Peyer's patch (tissue), 4 donors: ENCODE results near the gene NPB. TPM values are rescaled to one million over a fixed set of nuclear protein-coding genes. Genes with fewer than 3 reads are reported as not detected.

ENCODE experiments used
- DNase-seq, 3 donors: peaks; one replicate each; pipeline ENCODE4 v3.0.0-alpha.2; 2017 to 2019
- H3K27ac ChIP-seq, 4 donors: fragments of 200-600 bp; sonication (generic); one replicate each; pipeline ENCODE4 v1.5.1; 2016 to 2019
- H3K27me3 ChIP-seq, 2 donors: fragments of 200-600 bp; sonication (generic); one replicate each; pipeline ENCODE4 v1.5.1; 2019
- H3K36me3 ChIP-seq, 3 donors: fragments of 200-600 bp; sonication (generic); one replicate each; pipeline ENCODE4 v1.5.1; 2016 to 2019
- H3K4me1 ChIP-seq, 4 donors: fragments of 200-600 bp; sonication (generic); one replicate each; pipeline ENCODE4 v1.5.1; 2016 to 2019
- H3K4me3 ChIP-seq, 4 donors: fragments of 200-600 bp; sonication (generic); 1 replicate in 3 of 4; 2 replicates in 1 of 4; pipeline ENCODE4 v1.5.1; 2016 to 2019; ENCODE audit warnings: mild to moderate bottlenecking in 1 of 4
- H3K9me3 ChIP-seq, 4 donors: fragments of 200-600 bp; sonication (generic); one replicate each; pipeline ENCODE4 v1.5.1; 2016 to 2019; ENCODE audit warnings: mild to moderate bottlenecking in 1 of 4
- POLR2A ChIP-seq, 2 donors: fragments of 450-650 bp; IDR thresholded peaks; one replicate each; pipeline ENCODE4 v1.5.1; 2017; ENCODE audit warnings: antibody characterized with exemption in 2 of 2, mild to moderate bottlenecking in 2 of 2, moderate library complexity in 2 of 2
- total RNA-seq, 4 donors: library from RNA; depleted of rRNA; stranded (reverse); fragments of >200 nt; gene quantifications; one replicate each; pipeline ENCODE4 v1.1.0, GENCODE V29; 2016
- TF ChIP-seq, protein P1 (sequence below), 6 experiments: fragments of 450-650 bp in 4 of 6; fragments of 200-600 bp in 2 of 6; sonication (generic) in 1 of 6; IDR thresholded peaks; one replicate each; pipeline ENCODE4 v1.5.1; 2017 to 2019; ENCODE audit warnings: antibody characterized with exemption in 6 of 6, mild to moderate bottlenecking in 3 of 6, moderate library complexity in 1 of 6

The NPB gene
- total RNA-seq, 4 donors from 2014 or later, result 0.76 to 1.6 TPM; not detected in 2

DNA sequence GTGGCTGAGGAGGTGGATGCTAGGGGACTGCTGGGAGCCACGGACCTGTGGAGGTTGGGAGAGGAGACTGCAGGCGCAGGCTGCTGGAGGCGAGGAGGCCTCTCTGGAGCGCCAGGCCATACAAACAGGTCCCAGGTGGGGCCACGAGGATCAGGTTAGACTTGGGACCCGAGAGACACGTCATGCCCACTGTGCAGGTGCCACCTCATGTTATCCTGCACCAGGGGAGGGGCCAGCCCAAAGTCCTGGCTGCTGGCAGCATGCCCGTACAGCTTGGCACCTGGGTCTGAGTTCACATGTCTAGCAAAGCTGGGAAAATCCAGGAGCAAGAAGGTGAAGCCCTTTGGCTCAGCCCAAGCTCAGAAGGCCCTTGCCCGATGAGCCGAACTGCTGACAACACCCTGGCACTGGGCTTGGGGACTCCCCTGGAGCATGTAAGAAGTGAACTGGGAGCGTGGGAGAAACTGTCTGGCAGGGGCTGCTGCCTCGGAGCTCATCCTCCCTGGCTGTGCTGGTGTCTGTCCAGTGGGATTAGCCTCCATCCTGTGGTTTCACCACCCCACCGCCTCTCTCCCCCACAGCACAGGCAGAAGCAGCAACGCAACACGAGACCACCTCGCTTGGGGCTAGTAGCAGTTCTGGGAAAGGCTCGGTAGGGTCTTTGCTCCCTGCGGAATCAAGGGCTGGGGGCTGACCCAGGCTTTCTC, 36.2 kb upstream of the NPB start:
- Histone ChIP-seq H3K4me1 (peaks cover 12 to 86% (median 23%) of the 10 kb centered on the region in 4 donors), H3K27ac (peak overlapping the region in 3 of 4 donors; percentile 99 to 100 (median 99)), H3K4me3 (peak overlapping the region in 2 of 4 donors; percentile 10 to 11), H3K27me3 (no peaks in the 10 kb centered on the region), H3K36me3 (peaks cover 0 to 20% (median 0%) of the 10 kb centered on the region in 3 donors), H3K9me3 (no peaks in the 10 kb centered on the region)
- DNase-seq, result peak in 2 of 3 donors; percentile 95 to 98
- TF ChIP-seq, protein P1, sequence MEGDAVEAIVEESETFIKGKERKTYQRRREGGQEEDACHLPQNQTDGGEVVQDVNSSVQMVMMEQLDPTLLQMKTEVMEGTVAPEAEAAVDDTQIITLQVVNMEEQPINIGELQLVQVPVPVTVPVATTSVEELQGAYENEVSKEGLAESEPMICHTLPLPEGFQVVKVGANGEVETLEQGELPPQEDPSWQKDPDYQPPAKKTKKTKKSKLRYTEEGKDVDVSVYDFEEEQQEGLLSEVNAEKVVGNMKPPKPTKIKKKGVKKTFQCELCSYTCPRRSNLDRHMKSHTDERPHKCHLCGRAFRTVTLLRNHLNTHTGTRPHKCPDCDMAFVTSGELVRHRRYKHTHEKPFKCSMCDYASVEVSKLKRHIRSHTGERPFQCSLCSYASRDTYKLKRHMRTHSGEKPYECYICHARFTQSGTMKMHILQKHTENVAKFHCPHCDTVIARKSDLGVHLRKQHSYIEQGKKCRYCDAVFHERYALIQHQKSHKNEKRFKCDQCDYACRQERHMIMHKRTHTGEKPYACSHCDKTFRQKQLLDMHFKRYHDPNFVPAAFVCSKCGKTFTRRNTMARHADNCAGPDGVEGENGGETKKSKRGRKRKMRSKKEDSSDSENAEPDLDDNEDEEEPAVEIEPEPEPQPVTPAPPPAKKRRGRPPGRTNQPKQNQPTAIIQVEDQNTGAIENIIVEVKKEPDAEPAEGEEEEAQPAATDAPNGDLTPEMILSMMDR (IDR thresholded peaks at IDR 0.05), result no peak
- peak; percentile 70 to 96 for TF ChIP-seq POLR2A (IDR thresholded peaks at IDR 0.05)

DNA sequence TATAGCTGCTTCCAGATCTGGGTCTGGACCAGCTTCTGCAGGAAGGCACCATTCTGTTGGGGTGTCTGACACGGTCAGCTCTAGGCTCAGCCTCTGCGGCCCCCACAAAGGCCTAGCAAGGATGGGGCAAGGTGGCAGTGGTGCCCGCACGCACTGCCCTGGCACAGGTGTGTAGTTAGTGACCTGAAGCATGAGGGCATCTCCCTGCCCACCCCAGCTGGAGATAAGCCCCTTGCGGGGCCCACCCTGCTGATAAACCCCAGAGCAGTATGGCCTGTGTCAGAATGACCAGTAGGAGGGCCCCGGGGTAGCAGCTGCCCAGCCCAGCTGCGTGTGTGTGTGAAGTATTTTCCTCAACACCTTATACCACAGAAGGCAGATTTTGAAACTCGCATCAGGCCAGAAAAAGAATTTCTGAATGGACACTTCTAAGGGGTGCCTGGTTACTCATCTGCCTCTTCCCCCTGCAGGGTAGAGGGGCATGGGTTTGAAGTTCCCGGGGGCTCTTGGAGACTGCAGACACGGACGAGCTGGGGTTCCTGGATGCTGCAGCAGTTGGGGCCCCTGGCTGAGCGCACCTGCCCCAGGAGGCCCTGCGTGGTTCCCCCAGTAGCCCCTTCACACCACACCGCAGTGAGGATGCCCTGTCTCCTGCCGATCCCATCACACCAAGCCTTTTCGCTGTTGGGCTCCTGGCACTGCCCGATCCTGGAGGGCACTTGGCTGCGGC, 35.4 kb upstream of the NPB start:
- Histone ChIP-seq H3K27ac (peak overlapping the region; percentile 20 to 100 (median 99)), H3K27me3 (no peaks in the 10 kb centered on the region), H3K36me3 (peaks cover 0 to 20% (median 0%) of the 10 kb centered on the region in 3 donors), H3K4me3 (peak overlapping the region in 2 of 4 donors; percentile 10 to 11), H3K4me1 (peaks cover 12 to 84% (median 20%) of the 10 kb centered on the region in 4 donors), H3K9me3 (no peaks in the 10 kb centered on the region)
- TF ChIP-seq POLR2A (IDR thresholded peaks at IDR 0.05), result no peak
- TF ChIP-seq, protein P1 (IDR thresholded peaks at IDR 0.05), result peak in 1 of 6 experiments; percentile 2
- no peak for DNase-seq

DNA sequence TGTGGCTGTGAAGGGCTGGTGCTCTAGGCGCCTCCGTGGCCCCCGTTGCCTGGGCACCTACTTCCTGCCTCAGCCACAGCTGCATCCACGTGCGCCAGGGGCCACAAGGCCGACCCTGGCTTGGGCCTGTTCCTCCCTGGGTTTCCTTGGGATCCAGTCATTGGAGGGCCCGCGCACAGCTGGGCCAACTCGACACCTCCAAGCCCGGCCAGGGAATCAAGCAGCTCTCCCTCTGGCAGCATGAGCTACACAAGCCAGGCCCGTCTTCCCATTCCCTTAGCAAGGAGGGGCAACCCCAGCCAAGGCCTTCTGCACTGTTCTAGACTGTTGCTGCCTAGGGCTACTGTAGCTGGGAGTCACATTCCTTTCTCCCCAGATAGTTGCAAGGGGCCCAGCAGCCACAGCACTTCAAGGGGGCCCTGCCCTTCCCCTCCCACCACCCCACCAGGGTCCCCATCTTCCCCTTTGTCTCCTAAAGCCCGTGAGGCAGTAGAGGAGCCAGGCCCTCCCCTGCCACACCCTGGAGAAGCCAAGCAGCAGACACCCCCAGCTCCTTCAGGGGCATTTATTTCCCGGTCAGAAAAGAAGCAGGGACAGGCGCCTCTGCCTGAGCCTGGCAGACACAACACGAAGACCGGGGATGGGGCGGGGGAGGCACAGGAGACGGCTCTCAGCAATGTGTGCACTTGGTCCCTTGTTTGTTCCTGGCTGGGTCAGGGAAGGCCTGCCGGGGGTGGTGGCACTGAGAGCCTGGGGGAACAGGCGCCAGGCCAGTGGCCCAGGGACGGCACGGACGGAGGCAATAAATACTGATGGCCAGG, 34.7 kb upstream of the NPB start:
- peaks cover 12 to 82% (median 19%) of the 10 kb centered on the region in 4 donors for H3K4me1 ChIP-seq
- DNase-seq, result peak in 2 of 3 donors; percentile 63 to 77

DNA sequence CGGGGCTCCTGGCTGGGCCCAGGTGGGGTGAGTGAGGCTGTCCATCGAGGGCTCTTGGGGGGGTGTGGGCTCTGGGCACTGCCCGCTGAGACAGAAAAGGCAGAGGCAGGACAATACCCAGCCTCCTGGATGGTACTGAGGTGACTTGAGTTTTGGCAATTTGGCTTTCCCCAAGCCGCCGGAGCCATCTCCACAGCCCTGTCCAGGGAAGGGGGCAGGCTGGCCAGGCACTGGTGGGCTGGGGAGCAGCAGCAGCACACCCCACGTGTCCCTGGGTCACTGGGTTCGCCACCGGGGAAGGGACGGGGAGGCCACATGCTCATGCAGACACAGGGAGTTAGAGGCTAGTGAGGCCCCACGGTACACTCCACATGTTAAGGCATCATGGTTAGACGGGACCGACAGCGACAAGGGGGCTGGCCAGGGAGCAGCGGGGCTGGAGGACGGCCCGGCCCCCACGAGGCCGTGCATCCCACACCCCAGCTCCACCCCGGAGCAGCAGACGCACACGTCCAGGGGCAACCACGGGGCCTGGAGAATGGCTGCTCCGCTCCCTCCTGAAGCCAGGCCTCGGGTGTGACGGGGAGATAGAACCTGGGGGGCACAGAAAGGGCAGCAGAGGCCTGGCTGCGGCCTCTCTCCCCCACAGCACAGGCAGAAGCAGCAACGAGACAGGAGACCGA, 33.9 kb upstream of the NPB start:
- H3K27me3 ChIP-seq, result no peaks in the 10 kb centered on the region
- H3K27ac ChIP-seq, result peak overlapping the region in 3 of 4 donors; percentile 99 to 100 (median 99)
- no peak for DNase-seq
- H3K36me3 ChIP-seq, result peaks cover 0 to 20% (median 0%) of the 10 kb centered on the region in 3 donors
- peaks cover 12 to 80% (median 20%) of the 10 kb centered on the region in 4 donors for H3K4me1 ChIP-seq
- TF ChIP-seq, protein P1 (IDR thresholded peaks at IDR 0.05), result no peak
- TF ChIP-seq POLR2A (IDR thresholded peaks at IDR 0.05), result no peak
- peak overlapping the region in 2 of 4 donors; percentile 18 to 89 for H3K4me3 ChIP-seq
- no peaks in the 10 kb centered on the region for H3K9me3 ChIP-seq

More for the DNA sequence above, 34.7 kb upstream of the NPB start:
- no peaks in the 10 kb centered on the region for H3K27me3 ChIP-seq
- peak overlapping the region in 1 of 4 donors; percentile 11 for H3K4me3 ChIP-seq
- TF ChIP-seq POLR2A (IDR thresholded peaks at IDR 0.05), result peak in 1 of 2 donors; percentile 42
- TF ChIP-seq, protein P1 (IDR thresholded peaks at IDR 0.05), result no peak
- no peaks in the 10 kb centered on the region for H3K9me3 ChIP-seq
- peak overlapping the region; percentile 20 to 100 (median 99) for H3K27ac ChIP-seq
- H3K36me3 ChIP-seq, result peaks cover 0 to 20% (median 0%) of the 10 kb centered on the region in 3 donors
